ENCODE results near the gene TAS2R50.

Gene TAS2R50

DNA sequence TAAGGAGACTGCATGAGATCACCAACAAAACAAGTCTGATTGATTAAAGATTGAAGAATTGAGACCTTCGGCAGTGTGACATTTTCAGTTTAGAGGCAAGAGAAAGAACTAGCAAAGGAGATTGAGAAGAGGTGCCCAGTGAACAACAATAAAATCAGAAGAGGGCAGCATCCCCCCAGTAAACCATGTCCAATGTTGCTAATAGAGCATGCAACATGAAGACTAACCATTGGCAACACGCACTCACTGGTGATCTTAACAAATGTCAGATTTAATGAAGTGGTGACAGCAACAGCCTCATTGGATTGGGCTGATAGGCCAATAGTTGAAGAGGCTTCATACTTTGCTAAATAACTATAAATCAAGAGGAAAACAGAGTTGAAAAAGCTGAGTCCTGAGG, 26.9 kb downstream of the TAS2R50 start:
- Histone ChIP-seq H3K27ac (ENCODE audit: low read depth, low read length) (no peak overlapping the region), H3K4me2 (ENCODE audit: low read length) (no peak overlapping the region), H3K9me3 (ENCODE audit: control insufficient read depth, insufficient read depth, low read length) (no peaks in the 10 kb centered on the region), H3K9me2 (replicated peaks; ENCODE audit: control insufficient read depth, low read length) (no peaks in the 10 kb centered on the region), H3K4me1 (ENCODE audit: control insufficient read depth, low read length) (no peaks in the 10 kb centered on the region), H3K79me2 (ENCODE audit: control insufficient read depth, low read length) (no peaks in the 10 kb centered on the region), H3K4me3 (ENCODE audit: low read length) (no peak overlapping the region), H3F3A (ENCODE audit: control insufficient read depth, insufficient read depth) (no peaks in the 10 kb centered on the region), H4K20me1 (ENCODE audit: control insufficient read depth, insufficient read depth, low read depth, low read length) (no peaks in the 10 kb centered on the region), H3K27me3 (ENCODE audit: control insufficient read depth, low read length) (no peaks in the 10 kb centered on the region), H3K36me3 (ENCODE audit: control insufficient read depth, low read length) (no peaks in the 10 kb centered on the region)
- TF ChIP-seq EZH2phosphoT487 (IDR thresholded peaks at IDR 0.05; ENCODE audit: borderline replicate concordance, low read length), result no peak
- TF ChIP-seq, protein P1, sequence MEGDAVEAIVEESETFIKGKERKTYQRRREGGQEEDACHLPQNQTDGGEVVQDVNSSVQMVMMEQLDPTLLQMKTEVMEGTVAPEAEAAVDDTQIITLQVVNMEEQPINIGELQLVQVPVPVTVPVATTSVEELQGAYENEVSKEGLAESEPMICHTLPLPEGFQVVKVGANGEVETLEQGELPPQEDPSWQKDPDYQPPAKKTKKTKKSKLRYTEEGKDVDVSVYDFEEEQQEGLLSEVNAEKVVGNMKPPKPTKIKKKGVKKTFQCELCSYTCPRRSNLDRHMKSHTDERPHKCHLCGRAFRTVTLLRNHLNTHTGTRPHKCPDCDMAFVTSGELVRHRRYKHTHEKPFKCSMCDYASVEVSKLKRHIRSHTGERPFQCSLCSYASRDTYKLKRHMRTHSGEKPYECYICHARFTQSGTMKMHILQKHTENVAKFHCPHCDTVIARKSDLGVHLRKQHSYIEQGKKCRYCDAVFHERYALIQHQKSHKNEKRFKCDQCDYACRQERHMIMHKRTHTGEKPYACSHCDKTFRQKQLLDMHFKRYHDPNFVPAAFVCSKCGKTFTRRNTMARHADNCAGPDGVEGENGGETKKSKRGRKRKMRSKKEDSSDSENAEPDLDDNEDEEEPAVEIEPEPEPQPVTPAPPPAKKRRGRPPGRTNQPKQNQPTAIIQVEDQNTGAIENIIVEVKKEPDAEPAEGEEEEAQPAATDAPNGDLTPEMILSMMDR (IDR thresholded peaks at IDR 0.05; ENCODE audit: low read depth, low read length, poor library complexity, severe bottlenecking), result peak; percentile 10

- TF ChIP-seq, protein P1 (IDR thresholded peaks at IDR 0.05; ENCODE audit: low read depth, low read length, poor library complexity, severe bottlenecking), result no peak
- no peak for TF ChIP-seq EZH2phosphoT487 (IDR thresholded peaks at IDR 0.05; ENCODE audit: borderline replicate concordance, low read length)
- Histone ChIP-seq H3K27ac (ENCODE audit: low read depth, low read length) (no peak overlapping the region), H4K20me1 (ENCODE audit: control insufficient read depth, insufficient read depth, low read depth, low read length) (no peaks in the 10 kb centered on the region), H3K4me3 (ENCODE audit: low read length) (no peak overlapping the region), H3K9me2 (replicated peaks; ENCODE audit: control insufficient read depth, low read length) (no peaks in the 10 kb centered on the region), H3K36me3 (ENCODE audit: control insufficient read depth, low read length) (no peaks in the 10 kb centered on the region), H3K27me3 (ENCODE audit: control insufficient read depth, low read length) (no peaks in the 10 kb centered on the region), H3K4me1 (ENCODE audit: control insufficient read depth, low read length) (no peaks in the 10 kb centered on the region), H3K79me2 (ENCODE audit: control insufficient read depth, low read length) (no peaks in the 10 kb centered on the region), H3K4me2 (ENCODE audit: low read length) (no peak overlapping the region), H3F3A (ENCODE audit: control insufficient read depth, insufficient read depth) (no peaks in the 10 kb centered on the region), H3K9me3 (ENCODE audit: control insufficient read depth, insufficient read depth, low read length) (peaks cover 3% of the 10 kb centered on the region; the same call in 1 of the 2 replicates)
Observed at GRCh38 chr12:10957741-10958140, 29.0 kb downstream of the TAS2R50 start.

GRCh38 chr12:10956085-10956484, 30.6 kb downstream of the TAS2R50 start:
- Histone ChIP-seq H3K9me3 (ENCODE audit: control insufficient read depth, insufficient read depth, low read length) (peaks cover 3% of the 10 kb centered on the region; the same call in 1 of the 2 replicates), H3K4me2 (ENCODE audit: low read length) (no peak overlapping the region), H3K9me2 (replicated peaks; ENCODE audit: control insufficient read depth, low read length) (no peaks in the 10 kb centered on the region), H3K4me3 (ENCODE audit: low read length) (no peak overlapping the region), H3K27ac (ENCODE audit: low read depth, low read length) (no peak overlapping the region), H4K20me1 (ENCODE audit: control insufficient read depth, insufficient read depth, low read depth, low read length) (no peaks in the 10 kb centered on the region), H3K27me3 (ENCODE audit: control insufficient read depth, low read length) (no peaks in the 10 kb centered on the region), H3K36me3 (ENCODE audit: control insufficient read depth, low read length) (no peaks in the 10 kb centered on the region), H3K79me2 (ENCODE audit: control insufficient read depth, low read length) (no peaks in the 10 kb centered on the region), H3F3A (ENCODE audit: control insufficient read depth, insufficient read depth) (no peaks in the 10 kb centered on the region), H3K4me1 (ENCODE audit: control insufficient read depth, low read length) (no peaks in the 10 kb centered on the region)
- TF ChIP-seq, protein P1 (IDR thresholded peaks at IDR 0.05; ENCODE audit: low read depth, low read length, poor library complexity, severe bottlenecking), result no peak
- TF ChIP-seq EZH2phosphoT487 (IDR thresholded peaks at IDR 0.05; ENCODE audit: borderline replicate concordance, low read length), result no peak

Data from DOHH2 (cell line).